Stimulated activated CD8-positive, alpha-beta memory T cell treated with anti-CD3 and anti-CD28 coated beads, Interleukin-15, amount 100 ng/mL, for 48 hours (primary cell): Measurements from ENCODE around the gene SLC39A11.
"Not testable (repeated sequence)": the region's sequence is repeated elsewhere in the genome, so short reads cannot be mapped to it uniquely, and the experiment has no call there.

Experiments
- DNase-seq, 2 donors: peaks; one replicate each; pipeline ENCODE4 v3.0.0-alpha.2; 2020; ENCODE audit warnings: low read depth in 2 of 2

Gene SLC39A11

GRCh38 chr17:72947475-72947874, 145.0 kb downstream of the SLC39A11 start:
- no peak for DNase-seq

- no peak for DNase-seq
Measured at GRCh38 chr17:72946696-72947095, 145.8 kb downstream of the SLC39A11 start.

- no peak for DNase-seq
Measured at GRCh38 chr17:72946156-72946555, 146.3 kb downstream of the SLC39A11 start.

- no peak for DNase-seq
Measured at GRCh38 chr17:72945473-72945872, 147.0 kb downstream of the SLC39A11 start.

GRCh38 chr17:72943826-72944689, 148.4 kb downstream of the SLC39A11 start:
- DNase-seq: no peak

GRCh38 chr17:72942579-72942978, 149.9 kb downstream of the SLC39A11 start:
- DNase-seq: no peak

GRCh38 chr17:72940496-72940895, 152.0 kb downstream of the SLC39A11 start:
- DNase-seq: no peak

- no peak for DNase-seq
Measured at GRCh38 chr17:72938482-72938881, 154.0 kb downstream of the SLC39A11 start.

- DNase-seq: no peak
Measured at GRCh38 chr17:72937707-72938106, 154.8 kb downstream of the SLC39A11 start.

- not testable (repeated sequence) for DNase-seq
Measured at GRCh38 chr17:72937254-72937653, 155.2 kb downstream of the SLC39A11 start.

- DNase-seq: no peak
Measured at GRCh38 chr17:72935984-72936383, 156.5 kb downstream of the SLC39A11 start.

- DNase-seq: no peak
Measured at GRCh38 chr17:72934927-72935326, 157.6 kb downstream of the SLC39A11 start.

- peak in 1 of 2 donors; percentile 2 for DNase-seq
Measured at GRCh38 chr17:72931635-72932034, 160.9 kb downstream of the SLC39A11 start.

- no peak for DNase-seq
Measured at GRCh38 chr17:72931163-72931562, 161.3 kb downstream of the SLC39A11 start.

- no peak for DNase-seq
Measured at GRCh38 chr17:72930031-72930430, 162.5 kb downstream of the SLC39A11 start.

GRCh38 chr17:72928454-72929136, 163.9 kb downstream of the SLC39A11 start:
- DNase-seq: no peak

GRCh38 chr17:72927760-72928159, 164.7 kb downstream of the SLC39A11 start:
- DNase-seq: no peak

- no peak for DNase-seq
Measured at GRCh38 chr17:72927146-72927545, 165.3 kb downstream of the SLC39A11 start.

GRCh38 chr17:72926171-72926570, 166.3 kb downstream of the SLC39A11 start:
- DNase-seq: no peak

- DNase-seq: no peak
Measured at GRCh38 chr17:72924196-72924595, 168.3 kb downstream of the SLC39A11 start.

GRCh38 chr17:72922219-72922618, 170.3 kb downstream of the SLC39A11 start:
- DNase-seq: no peak

- no peak for DNase-seq
Measured at GRCh38 chr17:72921347-72922054, 171.0 kb downstream of the SLC39A11 start.
